Gastrocnemius medialis (tissue), 4 donors: Measurements from ENCODE around the gene BCAS4.

Experiments
- POLR2A ChIP-seq, 2 donors: fragments of 450-650 bp; IDR thresholded peaks; one replicate each; pipeline ENCODE4 v1.6.1; 2017; ENCODE audit warnings: antibody characterized with exemption in 2 of 2, mild to moderate bottlenecking in 2 of 2, moderate library complexity in 2 of 2
- TF ChIP-seq, protein P1 (sequence below), 5 experiments: fragments of 450-650 bp in 3 of 5; fragments of 200-600 bp in 2 of 5; sonication (generic) in 2 of 5; IDR thresholded peaks in 4 of 5; conservative IDR thresholded peaks in 1 of 5; 1 replicate in 4 of 5; 2 replicates in 1 of 5; pipeline ENCODE4 v1.5.1; 2016 to 2019; ENCODE audit warnings: antibody characterized with exemption in 5 of 5, mild to moderate bottlenecking in 3 of 5, moderate library complexity in 3 of 5

DNA sequence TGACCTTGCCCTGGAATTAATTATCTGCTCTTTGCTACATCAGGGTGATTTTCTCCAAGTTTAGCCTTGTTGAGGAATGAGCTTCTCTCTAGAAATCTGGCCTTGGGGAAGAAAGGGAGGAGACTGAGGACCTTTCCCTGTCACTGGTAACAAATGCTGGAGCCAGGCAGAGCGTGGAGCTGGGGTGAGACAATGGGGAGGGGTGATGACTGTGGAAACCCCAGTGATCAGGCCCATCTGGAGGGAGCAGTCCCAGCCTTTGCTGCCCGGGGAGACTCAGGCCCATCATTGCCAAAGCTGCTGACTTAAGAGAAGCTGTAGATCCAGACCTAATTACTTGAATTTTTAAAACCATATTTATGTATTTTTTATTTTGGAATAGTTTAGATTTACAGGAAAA is 31.3 kb downstream of the BCAS4 start:
- TF ChIP-seq, protein P1, sequence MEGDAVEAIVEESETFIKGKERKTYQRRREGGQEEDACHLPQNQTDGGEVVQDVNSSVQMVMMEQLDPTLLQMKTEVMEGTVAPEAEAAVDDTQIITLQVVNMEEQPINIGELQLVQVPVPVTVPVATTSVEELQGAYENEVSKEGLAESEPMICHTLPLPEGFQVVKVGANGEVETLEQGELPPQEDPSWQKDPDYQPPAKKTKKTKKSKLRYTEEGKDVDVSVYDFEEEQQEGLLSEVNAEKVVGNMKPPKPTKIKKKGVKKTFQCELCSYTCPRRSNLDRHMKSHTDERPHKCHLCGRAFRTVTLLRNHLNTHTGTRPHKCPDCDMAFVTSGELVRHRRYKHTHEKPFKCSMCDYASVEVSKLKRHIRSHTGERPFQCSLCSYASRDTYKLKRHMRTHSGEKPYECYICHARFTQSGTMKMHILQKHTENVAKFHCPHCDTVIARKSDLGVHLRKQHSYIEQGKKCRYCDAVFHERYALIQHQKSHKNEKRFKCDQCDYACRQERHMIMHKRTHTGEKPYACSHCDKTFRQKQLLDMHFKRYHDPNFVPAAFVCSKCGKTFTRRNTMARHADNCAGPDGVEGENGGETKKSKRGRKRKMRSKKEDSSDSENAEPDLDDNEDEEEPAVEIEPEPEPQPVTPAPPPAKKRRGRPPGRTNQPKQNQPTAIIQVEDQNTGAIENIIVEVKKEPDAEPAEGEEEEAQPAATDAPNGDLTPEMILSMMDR (IDR thresholded peaks at IDR 0.05 in 4 of 5, conservative IDR thresholded peaks at IDR 0.05 in 1 of 5): no peak
- TF ChIP-seq POLR2A (IDR thresholded peaks at IDR 0.05): no peak
